ENCODE data around the gene ACOX3.
"Not testable (repeated sequence)": the region's sequence is repeated elsewhere in the genome, so short reads cannot be mapped to it uniquely, and the experiment has no call there.

ACOX3 gene

DNA sequence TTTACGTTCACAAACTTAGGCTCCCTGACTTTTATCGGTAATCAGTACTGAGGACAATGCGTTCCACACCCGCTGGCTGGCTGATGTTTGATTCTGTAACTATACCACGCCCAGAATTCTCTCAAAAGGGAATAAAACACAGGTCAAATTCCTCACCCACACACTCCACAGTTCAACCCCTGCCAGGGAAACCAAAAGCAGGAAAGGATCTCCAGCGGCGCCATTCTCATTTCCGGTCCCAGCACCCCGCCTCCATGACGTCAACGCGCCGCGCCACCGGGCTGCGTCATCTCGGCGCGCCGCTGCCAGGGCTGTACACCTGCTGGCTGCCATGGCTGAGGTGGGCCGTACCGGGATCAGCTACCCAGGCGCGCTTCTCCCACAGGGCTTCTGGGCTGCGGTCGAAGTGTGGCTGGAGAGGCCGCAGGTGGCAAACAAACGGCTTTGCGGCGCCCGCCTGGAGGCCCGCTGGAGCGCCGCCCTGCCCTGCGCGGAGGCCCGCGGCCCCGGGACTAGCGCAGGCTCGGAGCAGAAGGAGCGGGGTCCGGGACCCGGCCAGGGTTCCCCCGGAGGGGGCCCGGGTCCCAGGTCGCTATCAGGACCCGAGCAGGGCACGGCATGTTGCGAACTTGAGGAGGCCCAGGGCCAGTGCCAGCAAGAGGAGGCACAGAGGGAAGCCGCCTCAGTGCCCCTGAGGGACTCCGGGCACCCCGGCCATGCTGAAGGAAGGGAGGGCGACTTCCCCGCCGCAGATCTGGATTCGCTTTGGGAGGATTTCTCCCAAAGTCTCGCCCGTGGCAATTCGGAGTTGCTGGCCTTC is at the start of gene ACOX3, which contains the start of gene TRMT44:
TSS of gene ACOX3 (minus strand) at position 232 of the 820 bp plus-strand sequence. CDS start 24,202 bp downstream, outside the sequence.
TSS of gene TRMT44 (plus strand) at position 286 of the 820 bp plus-strand sequence. CDS start at position 332, 46 bp downstream.
- no peaks in the 10 kb centered on the region for H3K36me3 ChIP-seq (ENCODE audit: insufficient read depth, low read length)
- peak within 1 kb of the TSS; percentile 88 for H3K9ac ChIP-seq (ENCODE audit: low read depth, low read length)
- H3K4me1 ChIP-seq (ENCODE audit: insufficient read depth, low read length), result peaks cover 3% of the 10 kb centered on the region; the same call in 1 of the 2 replicates
- 0 out of 2 replicates have a peak, but pooled peaks cover 3% of the 10 kb centered on the region for H3K9me3 ChIP-seq (ENCODE audit: control insufficient read depth, insufficient read depth, low read length)

DNA sequence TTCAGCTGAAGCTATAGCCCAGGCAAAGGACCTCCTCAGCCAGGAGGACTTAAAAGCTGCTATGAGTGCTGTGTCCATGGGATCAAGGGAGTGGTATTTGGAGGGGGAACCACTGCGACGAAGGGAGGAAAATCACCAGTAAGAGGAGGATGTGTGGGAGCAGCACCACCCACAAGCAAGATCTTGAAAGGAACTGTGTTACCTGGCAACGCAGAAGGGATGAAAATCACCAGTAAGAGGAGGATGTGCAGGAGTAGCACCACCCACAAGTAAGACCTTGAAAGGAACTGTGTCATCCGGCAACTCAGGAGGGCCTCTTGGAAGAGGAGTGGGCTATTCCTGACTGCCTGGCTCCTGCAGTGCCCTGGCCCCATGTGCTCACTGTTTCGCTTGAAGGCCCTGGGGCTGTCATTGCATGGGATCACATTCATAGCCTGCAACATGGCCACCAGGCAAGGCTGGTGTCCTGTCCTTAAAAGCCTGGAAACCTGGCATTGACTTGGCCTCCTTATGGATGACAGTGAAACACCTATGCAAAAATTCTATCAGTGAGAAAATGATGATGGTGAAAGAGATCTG is 48.4 kb upstream of the ACOX3 start:
- Histone ChIP-seq H3K9ac (ENCODE audit: low read depth, low read length) (no peak overlapping the region), H3K9me3 (ENCODE audit: control insufficient read depth, insufficient read depth, low read length) (peaks cover 3% of the 10 kb centered on the region; the same call in 1 of the 2 replicates), H3K4me1 (ENCODE audit: insufficient read depth, low read length) (peaks cover 10% of the 10 kb centered on the region; the same call in 1 of the 2 replicates), H3K36me3 (ENCODE audit: insufficient read depth, low read length) (peaks cover 4% of the 10 kb centered on the region; the same call in 1 of the 2 replicates)

DNA sequence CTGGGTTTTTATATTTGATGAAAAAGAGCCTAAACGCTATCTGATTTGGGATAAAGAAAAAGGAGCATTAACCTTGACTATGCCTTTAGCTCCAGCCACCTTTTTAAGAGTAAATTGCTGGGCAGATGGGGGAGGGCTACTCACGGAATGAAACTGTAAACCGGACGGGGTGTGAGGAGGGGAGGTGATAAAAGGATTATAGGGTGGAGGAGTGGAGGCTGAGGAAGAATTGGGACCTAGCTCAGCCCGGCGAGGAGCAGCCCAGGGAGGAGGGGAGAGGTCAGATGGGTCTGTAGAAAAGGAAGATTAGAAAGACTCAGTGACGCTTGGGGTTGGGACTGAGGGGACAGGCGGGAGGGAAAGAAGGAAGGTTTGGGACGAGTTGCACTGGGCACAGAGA is 46.1 kb upstream of the ACOX3 start:
- not testable (repeated sequence) for H3K9me3 ChIP-seq (ENCODE audit: control insufficient read depth, insufficient read depth, low read length); H3K9ac ChIP-seq (ENCODE audit: low read depth, low read length); H3K36me3 ChIP-seq (ENCODE audit: insufficient read depth, low read length); H3K4me1 ChIP-seq (ENCODE audit: insufficient read depth, low read length)

DNA sequence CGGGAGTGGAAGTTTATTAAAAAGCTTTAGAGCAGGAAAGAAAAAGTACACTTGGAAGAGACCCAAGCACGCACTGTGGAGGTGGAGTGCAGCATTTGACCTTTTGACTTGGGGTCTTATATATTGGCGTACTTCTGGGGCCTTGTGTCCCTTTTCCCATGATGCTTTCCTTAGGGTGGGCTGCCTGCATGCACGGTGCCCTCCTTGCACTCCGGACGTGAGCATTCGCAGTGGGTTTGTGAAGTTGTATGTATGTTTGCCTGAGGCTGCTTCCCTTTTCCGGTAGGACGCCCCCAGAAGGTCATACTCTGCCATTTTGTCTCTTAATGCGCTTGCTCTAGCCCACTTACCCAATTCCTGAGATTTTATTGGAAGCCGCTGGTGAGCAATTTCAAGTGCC is 39.7 kb upstream of the ACOX3 start:
- Histone ChIP-seq H3K9me3 (ENCODE audit: control insufficient read depth, insufficient read depth, low read length) (no peaks in the 10 kb centered on the region), H3K36me3 (ENCODE audit: insufficient read depth, low read length) (no peaks in the 10 kb centered on the region), H3K9ac (ENCODE audit: low read depth, low read length) (no peak overlapping the region), H3K4me1 (ENCODE audit: insufficient read depth, low read length) (peaks cover 5% of the 10 kb centered on the region; the same call in 1 of the 2 replicates)

DNA sequence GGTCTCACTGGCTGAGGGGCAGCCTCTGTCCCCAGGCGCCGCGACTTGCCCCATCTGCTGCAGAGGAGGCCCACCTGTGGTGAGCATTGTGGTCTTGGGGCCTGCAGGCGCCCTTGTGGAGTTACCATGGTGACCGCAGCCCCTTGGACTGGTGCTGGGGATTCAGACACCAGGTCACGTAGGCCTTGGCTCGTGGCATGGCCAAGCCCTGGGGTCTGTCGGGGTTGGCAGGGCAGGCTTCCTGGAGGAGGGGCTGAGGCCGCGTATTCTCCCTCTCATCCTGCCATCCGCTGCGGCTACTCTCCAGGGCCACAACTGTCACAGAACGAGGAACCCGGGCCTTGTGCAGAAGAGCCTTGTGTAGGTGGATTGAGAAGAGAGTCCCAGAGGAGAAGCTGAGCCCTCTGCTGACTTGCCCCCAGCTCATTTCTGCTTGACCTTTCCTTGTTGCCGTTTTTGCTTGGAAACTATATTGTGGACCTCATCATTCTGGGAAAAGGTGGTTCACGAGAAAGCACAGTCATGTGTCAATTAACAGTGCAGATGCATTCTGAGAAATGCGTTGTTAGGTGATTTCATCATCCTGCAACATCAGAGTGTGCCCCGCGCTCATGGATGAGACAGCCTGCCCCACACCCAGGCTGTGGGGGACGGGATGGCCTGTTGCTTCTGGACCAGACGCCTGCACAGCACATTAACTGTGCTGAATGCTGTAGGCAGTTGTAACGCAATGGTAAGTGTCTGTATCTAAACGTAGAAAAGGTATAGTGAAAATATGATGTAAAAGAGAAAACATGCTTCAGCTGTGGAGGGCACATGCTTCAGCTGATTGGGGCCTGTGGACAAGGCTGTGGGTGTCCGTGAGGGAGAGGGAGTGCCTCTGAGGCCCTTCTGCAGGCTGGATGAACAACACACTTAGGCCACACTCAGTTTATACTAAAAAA is 38.5 kb upstream of the ACOX3 start:
- no peak overlapping the region for H3K9ac ChIP-seq (ENCODE audit: low read depth, low read length)

DNA sequence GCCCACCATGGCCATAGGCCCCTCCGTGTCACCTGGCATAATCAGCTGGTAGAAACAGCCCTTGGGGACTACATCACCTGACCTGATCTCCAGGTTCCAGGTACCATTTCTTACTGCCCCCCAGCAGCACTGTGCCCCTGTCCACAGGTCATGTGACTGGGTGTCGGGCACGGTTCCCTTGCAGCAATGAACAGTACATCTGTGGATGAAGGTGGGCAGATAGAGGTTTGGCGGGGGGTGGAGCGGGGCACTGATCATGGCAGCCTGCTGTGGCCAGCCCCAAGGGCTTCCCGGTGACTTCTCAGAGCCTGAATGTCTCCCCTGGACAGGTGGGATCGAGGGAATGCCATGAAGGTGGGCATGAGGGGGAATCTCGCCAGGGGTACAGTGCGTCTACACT is 37.8 kb upstream of the ACOX3 start:
- Histone ChIP-seq H3K4me1 (ENCODE audit: insufficient read depth, low read length) (peaks cover 5% of the 10 kb centered on the region; the same call in 1 of the 2 replicates), H3K9ac (ENCODE audit: low read depth, low read length) (no peak overlapping the region), H3K36me3 (ENCODE audit: insufficient read depth, low read length) (no peaks in the 10 kb centered on the region)

More for the DNA sequence above, 38.5 kb upstream of the ACOX3 start:
- peaks cover 5% of the 10 kb centered on the region; the same call in 1 of the 2 replicates for H3K4me1 ChIP-seq (ENCODE audit: insufficient read depth, low read length)
- H3K36me3 ChIP-seq (ENCODE audit: insufficient read depth, low read length), result no peaks in the 10 kb centered on the region
- H3K9me3 ChIP-seq (ENCODE audit: control insufficient read depth, insufficient read depth, low read length), result no peaks in the 10 kb centered on the region

DNA sequence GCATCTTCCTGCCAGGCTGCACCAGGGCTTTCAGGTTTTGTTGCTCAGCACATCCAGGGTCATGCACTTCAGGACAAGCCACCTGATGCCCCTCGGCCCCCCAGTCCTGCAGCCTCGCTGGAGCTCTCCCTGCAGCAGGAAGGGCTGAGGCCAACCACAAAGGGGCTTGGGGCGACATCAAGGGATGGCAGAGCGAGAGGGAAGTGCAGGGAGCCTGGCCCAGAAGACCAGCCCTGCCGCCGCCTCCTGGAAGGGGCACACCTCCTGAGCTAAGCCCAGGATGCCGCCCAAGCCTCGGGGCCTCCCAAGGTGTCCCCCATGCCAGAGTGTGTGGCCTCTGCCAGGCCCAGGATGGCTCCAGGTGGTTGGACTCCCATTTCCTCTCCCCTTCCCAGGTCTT is 37.2 kb upstream of the ACOX3 start:
- no peaks in the 10 kb centered on the region for H3K36me3 ChIP-seq (ENCODE audit: insufficient read depth, low read length)
- peaks cover 5% of the 10 kb centered on the region; the same call in 1 of the 2 replicates for H3K4me1 ChIP-seq (ENCODE audit: insufficient read depth, low read length)
- no peak overlapping the region for H3K9ac ChIP-seq (ENCODE audit: low read depth, low read length)
- no peaks in the 10 kb centered on the region for H3K9me3 ChIP-seq (ENCODE audit: control insufficient read depth, insufficient read depth, low read length)

More for the DNA sequence above, 37.8 kb upstream of the ACOX3 start:
- no peaks in the 10 kb centered on the region for H3K9me3 ChIP-seq (ENCODE audit: control insufficient read depth, insufficient read depth, low read length)

DNA sequence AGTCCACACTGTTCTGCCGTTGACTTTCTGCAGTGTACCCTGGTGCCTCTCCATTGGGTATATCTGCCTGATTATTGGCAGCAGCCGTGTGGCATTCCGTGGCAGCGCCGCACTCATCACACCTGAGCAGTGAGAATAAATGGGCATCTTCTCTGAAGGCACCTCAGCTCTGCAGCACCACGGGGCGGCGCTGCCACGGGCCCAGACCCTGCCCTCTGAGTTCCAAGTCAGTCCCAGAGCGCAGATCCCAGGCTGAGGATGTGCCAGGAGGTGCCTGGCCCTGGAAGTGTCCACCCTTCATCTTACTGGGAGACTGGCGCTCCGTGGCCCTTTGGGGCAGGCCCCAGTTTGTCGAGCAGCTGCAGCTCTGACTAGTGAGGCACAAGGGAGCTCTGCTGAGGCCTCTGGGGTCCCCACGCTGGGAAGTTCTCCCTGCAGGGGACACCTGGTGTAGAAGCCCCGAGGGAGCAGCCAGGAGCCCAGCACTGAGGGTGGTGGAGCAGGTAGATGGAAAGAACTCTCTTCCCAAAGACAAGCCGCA is 36.6 kb upstream of the ACOX3 start:
- no peak overlapping the region for H3K9ac ChIP-seq (ENCODE audit: low read depth, low read length)
- no peaks in the 10 kb centered on the region for H3K36me3 ChIP-seq (ENCODE audit: insufficient read depth, low read length)
- H3K4me1 ChIP-seq (ENCODE audit: insufficient read depth, low read length), result peaks cover 5% of the 10 kb centered on the region; the same call in 1 of the 2 replicates
- H3K9me3 ChIP-seq (ENCODE audit: control insufficient read depth, insufficient read depth, low read length), result no peaks in the 10 kb centered on the region

DNA sequence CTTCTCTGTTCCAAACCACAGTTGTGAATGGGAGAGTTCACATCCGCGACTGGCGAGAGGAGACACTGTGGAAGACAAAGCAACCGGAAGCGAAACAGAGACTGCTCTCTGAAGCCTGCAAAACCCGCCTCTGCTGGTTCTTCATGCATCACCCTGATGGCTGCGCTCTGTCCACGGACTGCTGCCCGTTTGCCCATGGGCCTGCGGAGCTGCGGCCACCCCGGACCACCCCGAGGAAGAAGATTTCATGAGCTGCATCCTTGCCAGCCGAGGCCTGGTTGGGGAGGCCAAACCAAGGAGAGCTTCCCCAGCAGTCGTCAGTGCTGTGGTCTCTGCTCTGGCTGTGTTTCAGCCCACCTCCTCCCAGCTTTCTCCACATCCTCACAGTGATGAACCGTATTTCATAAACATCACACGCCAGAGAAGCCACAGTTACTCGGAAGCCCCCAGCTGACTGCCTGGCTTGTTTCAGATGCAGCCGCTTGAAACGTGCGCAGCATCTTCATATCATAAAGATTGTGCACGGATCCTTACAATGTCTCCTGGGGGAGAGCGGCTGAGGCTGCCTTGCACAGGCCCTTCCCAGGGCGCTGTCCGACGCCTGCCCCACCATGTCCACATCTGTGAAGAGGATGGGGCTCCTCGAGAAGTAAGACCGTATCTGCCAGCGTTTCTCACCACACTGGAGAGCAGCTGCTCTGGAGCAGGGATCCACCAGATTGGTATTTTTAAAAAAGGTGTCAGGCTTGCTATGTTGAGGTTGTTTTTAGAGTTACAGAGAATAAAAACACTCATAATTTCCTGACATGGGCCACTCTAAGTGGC is 35.4 kb upstream of the ACOX3 start:
- Histone ChIP-seq H3K9ac (ENCODE audit: low read depth, low read length) (no peak overlapping the region), H3K4me1 (ENCODE audit: insufficient read depth, low read length) (peaks cover 5% of the 10 kb centered on the region; the same call in 1 of the 2 replicates), H3K9me3 (ENCODE audit: control insufficient read depth, insufficient read depth, low read length) (no peaks in the 10 kb centered on the region), H3K36me3 (ENCODE audit: insufficient read depth, low read length) (no peaks in the 10 kb centered on the region)

DNA sequence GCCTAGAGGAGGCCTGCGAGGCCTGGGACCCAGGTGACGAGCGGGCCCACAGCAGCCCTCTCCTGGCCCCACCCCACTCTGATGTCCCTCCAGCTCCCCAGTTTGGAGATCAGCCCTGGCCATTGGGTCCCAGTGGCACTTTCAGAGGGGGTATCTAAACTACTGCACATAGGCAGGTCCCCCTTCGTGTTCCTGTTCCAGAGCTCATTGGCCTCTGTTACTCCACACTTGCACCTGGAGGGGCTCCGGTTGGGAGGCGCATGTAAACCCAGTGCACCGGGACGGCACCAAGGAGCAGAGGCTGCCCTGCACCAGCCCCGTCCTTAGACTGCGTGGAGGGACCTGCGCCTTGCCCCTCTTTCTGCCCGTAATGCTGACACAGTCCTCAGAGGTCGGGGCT is 34.3 kb upstream of the ACOX3 start:
- no peaks in the 10 kb centered on the region for H3K9me3 ChIP-seq (ENCODE audit: control insufficient read depth, insufficient read depth, low read length)

DNA sequence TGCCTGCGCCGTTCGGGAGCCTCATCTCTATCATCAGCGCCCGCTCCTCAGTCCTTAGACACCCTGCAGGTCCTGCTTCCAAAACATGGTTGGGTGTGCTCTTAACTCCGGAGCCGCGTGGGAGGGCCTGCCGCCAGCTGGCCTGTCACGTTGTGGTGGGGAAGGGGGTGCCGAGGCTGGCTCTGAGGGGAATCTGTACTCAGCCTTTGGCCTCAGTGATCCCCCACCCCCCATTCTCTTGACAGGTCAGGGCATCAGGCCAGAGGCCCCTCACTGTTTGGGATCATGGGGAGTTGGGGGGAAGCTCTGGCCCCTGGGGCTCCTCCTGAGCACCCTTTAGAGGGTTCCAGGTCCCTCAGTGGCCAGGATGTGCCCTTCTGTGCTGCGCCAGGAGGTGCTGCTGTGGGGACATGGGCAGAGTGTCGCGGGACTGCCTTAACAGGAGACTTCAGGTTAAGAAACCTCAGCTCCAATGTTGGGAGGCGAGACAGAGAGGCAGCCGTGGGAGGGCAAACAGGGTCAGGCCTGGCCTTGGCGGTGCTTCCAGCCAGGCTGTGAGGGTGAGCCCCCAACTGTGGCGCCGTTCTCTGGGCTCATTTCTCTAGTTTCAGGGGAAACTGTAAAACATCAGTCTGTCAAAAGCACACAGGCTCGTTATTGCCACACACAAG is 33.5 kb upstream of the ACOX3 start:
- Histone ChIP-seq H3K9me3 (ENCODE audit: control insufficient read depth, insufficient read depth, low read length) (no peaks in the 10 kb centered on the region), H3K36me3 (ENCODE audit: insufficient read depth, low read length) (peaks cover 2% of the 10 kb centered on the region; the same call in 1 of the 2 replicates), H3K4me1 (ENCODE audit: insufficient read depth, low read length) (0 out of 2 replicates have a peak, but pooled peaks cover 2% of the 10 kb centered on the region), H3K9ac (ENCODE audit: low read depth, low read length) (no peak overlapping the region)

More for the DNA sequence above, 34.3 kb upstream of the ACOX3 start:
- H3K9ac ChIP-seq (ENCODE audit: low read depth, low read length), result no peak overlapping the region
- no peaks in the 10 kb centered on the region for H3K36me3 ChIP-seq (ENCODE audit: insufficient read depth, low read length)
- H3K4me1 ChIP-seq (ENCODE audit: insufficient read depth, low read length), result no peaks in the 10 kb centered on the region

DNA sequence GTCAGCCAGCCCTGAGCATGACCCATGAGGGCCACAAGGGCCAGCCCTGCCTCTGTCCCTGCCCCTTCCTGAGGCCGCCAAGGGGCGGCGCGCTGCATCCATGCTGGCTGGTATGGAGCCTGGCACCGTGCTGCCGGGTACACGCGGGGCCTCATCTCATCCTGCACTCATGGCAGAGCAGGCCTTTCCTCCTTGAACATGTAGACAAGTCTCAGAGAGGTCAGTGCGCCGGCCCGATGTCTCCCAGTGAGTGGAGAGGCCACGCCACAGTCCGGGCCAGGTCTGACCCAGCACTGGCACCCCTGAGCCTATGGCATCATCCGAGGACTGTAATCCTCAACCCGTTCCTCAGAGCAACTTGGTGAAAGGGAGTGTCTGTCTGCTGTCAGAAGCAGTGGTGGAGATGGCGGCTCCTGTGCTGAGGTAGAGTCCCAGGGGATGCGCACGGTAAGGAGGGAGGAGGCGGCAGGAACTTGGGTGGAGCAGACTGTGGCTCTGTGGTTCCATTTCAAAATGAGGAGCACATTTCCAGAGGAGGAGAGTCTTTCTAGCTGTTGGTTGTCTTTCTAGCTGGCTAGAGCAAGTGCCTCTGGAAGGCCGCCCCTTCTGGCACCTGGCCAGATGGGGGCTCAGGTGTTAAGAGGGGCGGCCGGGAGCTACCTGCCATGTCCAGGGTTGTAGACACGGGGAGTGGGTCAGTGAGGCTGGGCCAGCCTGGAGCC is 32.8 kb upstream of the ACOX3 start:
- Histone ChIP-seq H3K4me1 (ENCODE audit: insufficient read depth, low read length) (0 out of 2 replicates have a peak, but pooled peaks cover 4% of the 10 kb centered on the region), H3K9me3 (ENCODE audit: control insufficient read depth, insufficient read depth, low read length) (no peaks in the 10 kb centered on the region), H3K36me3 (ENCODE audit: insufficient read depth, low read length) (peaks cover 4% of the 10 kb centered on the region; the same call in 1 of the 2 replicates), H3K9ac (ENCODE audit: low read depth, low read length) (no peak overlapping the region)

All from ES-I3 (cell line).